HG03575 (cell line): Measurements from ENCODE around the gene NBPF10.
"Not testable (repeated sequence)": the region's sequence is repeated elsewhere in the genome, so short reads cannot be mapped to it uniquely, and the experiment has no call there.

Source experiments
- ATAC-seq: cut with Tn5 transposase; IDR thresholded peaks from one replicate; pipeline ENCODE4 v1.9.1; 2021; ENCODE audit not compliant: unreplicated experiment, insufficient number of reproducible peaks, low FRiP score; ENCODE audit errors: extremely low read depth

NBPF10 gene, protein sequence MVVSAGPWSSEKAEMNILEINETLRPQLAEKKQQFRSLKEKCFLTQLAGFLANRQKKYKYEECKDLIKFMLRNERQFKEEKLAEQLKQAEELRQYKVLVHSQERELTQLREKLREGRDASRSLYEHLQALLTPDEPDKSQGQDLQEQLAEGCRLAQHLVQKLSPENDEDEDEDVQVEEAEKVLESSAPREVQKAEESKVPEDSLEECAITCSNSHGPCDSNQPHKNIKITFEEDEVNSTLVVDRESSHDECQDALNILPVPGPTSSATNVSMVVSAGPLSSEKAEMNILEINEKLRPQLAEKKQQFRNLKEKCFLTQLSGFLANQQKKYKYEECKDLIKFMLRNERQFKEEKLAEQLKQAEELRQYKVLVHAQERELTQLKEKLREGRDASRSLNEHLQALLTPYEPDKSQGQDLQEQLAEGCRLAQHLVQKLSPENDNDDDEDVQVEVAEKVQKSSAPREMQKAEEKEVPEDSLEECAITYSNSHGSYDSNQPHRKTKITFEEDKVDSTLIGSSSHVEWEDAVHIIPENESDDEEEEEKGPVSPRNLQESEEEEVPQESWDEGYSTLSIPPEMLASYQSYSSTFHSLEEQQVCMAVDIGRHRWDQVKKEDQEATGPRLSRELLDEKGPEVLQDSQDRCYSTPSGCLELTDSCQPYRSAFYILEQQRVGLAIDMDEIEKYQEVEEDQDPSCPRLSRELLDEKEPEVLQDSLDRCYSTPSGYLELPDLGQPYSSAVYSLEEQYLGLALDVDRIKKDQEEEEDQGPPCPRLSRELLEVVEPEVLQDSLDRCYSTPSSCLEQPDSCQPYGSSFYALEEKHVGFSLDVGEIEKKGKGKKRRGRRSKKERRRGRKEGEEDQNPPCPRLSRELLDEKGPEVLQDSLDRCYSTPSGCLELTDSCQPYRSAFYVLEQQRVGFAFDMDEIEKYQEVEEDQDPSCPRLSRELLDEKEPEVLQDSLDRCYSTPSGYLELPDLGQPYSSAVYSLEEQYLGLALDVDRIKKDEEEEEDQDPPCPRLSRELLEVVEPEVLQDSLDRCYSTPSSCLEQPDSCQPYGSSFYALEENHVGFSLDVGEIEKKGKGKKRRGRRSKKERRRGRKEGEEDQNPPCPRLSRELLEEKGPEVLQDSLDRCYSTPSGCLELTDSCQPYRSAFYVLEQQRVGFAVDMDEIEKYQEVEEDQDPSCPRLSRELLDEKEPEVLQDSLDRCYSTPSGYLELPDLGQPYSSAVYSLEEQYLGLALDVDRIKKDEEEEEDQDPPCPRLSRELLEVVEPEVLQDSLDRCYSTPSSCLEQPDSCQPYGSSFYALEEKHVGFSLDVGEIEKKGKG (N-terminal part only)

DNA sequence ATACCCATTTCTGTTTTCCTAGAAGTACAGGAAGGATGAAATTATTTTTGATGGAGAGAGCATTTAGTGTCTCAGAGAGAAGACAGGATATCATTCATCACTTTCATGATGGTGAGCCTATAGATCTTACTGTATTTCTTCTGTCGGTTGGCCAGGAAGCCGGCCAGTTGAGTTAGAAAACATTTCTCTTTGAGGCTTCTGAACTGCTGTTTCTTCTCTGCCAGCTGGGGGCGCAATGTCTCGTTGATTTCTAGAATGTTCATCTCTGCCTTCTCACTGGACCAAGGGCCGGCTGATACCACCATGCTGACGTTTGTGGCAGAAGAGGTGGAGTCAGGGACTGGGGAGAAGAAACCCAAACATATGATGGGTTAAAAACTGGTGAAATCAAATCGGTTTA is at the start of gene NBPF10:
Gene NBPF10, minus strand, starts transcription at position 340 of the 400 bp plus-strand sequence. Its CDS starts 35 bp downstream, at position 305.
- not testable (repeated sequence) for ATAC-seq

DNA sequence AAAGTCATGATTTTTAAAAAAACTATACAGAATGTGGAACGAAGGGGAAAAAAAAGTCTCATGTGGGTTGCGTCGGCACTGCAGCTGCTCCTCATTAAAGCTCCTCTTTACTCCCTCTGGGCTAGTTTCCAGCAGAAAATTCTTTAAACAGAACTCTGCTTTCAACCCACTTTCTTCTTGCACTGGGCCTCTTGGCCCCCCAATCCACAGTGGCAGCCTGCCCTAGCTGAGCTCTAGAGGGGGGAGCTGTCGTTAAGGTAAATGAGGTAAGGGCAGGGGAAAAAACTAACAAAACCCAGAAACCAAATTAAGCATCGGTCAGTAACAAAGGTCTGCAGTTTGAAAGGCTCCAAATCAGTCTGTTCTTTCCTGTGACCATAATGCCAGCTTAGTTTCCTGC is 29.9 kb upstream of the NBPF10 start:
- ATAC-seq = not testable (repeated sequence)

DNA sequence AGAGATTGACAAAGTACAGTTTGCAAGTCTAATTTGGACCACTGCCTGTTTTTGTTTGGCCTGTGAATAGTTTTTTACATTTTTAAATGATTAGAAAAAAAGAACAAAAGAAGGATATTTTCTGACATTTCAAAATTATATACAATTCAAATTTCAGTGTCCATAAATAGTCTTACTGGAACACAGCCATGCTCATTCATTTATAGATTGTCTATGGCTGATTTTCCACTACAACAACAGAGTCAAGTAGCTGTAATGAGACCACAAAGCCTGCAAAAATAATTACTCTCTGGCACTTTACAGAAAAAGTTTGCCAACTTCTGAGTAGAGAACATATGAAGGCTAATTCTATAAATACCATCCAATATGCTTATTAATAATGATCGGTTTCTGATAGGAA is 23.1 kb upstream of the NBPF10 start:
- ATAC-seq = not testable (repeated sequence)

DNA sequence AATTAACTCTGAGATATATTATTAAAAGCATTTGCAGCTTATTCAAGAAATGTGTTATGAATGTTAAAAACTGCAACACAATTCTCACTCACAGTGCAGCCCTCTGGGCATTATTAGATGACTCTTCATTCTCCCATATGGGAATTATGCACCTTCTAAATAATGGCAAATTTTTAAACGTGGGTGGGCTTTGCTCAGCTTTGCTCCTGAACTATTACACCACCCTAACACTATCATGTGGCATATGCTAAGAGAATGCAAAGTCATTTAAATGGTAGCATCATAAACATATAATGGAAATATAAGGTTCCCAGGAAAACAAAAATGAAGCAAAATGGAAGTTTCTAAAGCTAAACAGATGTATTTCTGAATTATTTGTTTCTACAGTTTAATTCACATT is 22.7 kb upstream of the NBPF10 start:
- ATAC-seq = not testable (repeated sequence)
